A673 (cell line): Measurements from ENCODE around the gene OR56A3.

Experiments used
- EZH2 ChIP-seq: fragments of 200-600 bp; sonication (generic); IDR thresholded peaks from 2 replicates; pipeline ENCODE4 v1.6.1; 2017; ENCODE audit warnings: borderline replicate concordance, low read depth, mild to moderate bottlenecking, mixed read lengths, antibody characterized with exemption, low read length; ENCODE audit not compliant: poor library complexity, severe bottlenecking
- TF ChIP-seq, protein P1 (sequence below): fragments of 300-800, 200-600 bp; sonication (generic); conservative IDR thresholded peaks from 2 replicates; pipeline ENCODE4 v1.5.1; 2017; ENCODE audit warnings: low read depth, mild to moderate bottlenecking, antibody characterized with exemption, low read length, moderate library complexity, mixed read lengths

- TF ChIP-seq EZH2 = no peak
- TF ChIP-seq, protein P1, sequence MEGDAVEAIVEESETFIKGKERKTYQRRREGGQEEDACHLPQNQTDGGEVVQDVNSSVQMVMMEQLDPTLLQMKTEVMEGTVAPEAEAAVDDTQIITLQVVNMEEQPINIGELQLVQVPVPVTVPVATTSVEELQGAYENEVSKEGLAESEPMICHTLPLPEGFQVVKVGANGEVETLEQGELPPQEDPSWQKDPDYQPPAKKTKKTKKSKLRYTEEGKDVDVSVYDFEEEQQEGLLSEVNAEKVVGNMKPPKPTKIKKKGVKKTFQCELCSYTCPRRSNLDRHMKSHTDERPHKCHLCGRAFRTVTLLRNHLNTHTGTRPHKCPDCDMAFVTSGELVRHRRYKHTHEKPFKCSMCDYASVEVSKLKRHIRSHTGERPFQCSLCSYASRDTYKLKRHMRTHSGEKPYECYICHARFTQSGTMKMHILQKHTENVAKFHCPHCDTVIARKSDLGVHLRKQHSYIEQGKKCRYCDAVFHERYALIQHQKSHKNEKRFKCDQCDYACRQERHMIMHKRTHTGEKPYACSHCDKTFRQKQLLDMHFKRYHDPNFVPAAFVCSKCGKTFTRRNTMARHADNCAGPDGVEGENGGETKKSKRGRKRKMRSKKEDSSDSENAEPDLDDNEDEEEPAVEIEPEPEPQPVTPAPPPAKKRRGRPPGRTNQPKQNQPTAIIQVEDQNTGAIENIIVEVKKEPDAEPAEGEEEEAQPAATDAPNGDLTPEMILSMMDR = no peak
Measured at GRCh38 chr11:5923427-5923776, 18.6 kb upstream of the OR56A3 start.
